B cell (primary cell): ENCODE measurements around the gene AEBP1. TPM values are rescaled to one million over a fixed set of nuclear protein-coding genes. Genes with fewer than 3 reads are reported as not detected.

Experiments used
- ATAC-seq: fragments of 200-7000 bp; cut with Tn5 transposase; one replicate; pipeline ENCODE4 v1.10.0; 2021; ENCODE audit warnings: low read depth, mild to moderate bottlenecking, moderate number of reproducible peaks, moderate library complexity
- CTCF ChIA-PET: fragments of 350-600 bp; sonication (Branson Sonifier 250); formaldehyde crosslinking; loops from one replicate; lab custom pipeline; 2021; ENCODE audit warnings: antibody characterized with exemption, inconsistent platforms; lab: Charles Lee
- POLR2A ChIA-PET: fragments of 350-600 bp; sonication (Branson Sonifier 250); formaldehyde crosslinking; loops from one replicate; lab custom pipeline; 2021; ENCODE audit warnings: antibody characterized with exemption; lab: Charles Lee
- DNase-seq: peaks from one replicate; pipeline ENCODE4 v3.0.0; 2013
- H2AFZ ChIP-seq: 2 replicates; pipeline ENCODE4 v1.6.1; 2012; ENCODE audit warnings: mild to moderate bottlenecking, low read depth, low read length; ENCODE audit not compliant: insufficient read depth, poor library complexity, severe bottlenecking
- H3K27ac ChIP-seq, 2 donors: 1 replicate in 1 of 2; 2 replicates in 1 of 2; pipeline ENCODE4 v1.5.1; 2012 to 2013; ENCODE audit warnings: low read length in 2 of 2, mild to moderate bottlenecking in 2 of 2, moderate library complexity in 1 of 2
- H3K27me3 ChIP-seq, 4 experiments: fragments of 200-600 bp in 1 of 4; sonication (generic) in 1 of 4; replicated peaks in 1 of 4; 1 replicate in 2 of 4; 2 replicates in 2 of 4; pipeline versions ENCODE4 v1.6.1 to v1.7.0; 2013 to 2016; ENCODE audit warnings: low read length in 3 of 4, mild to moderate bottlenecking in 2 of 4, mixed read lengths in 1 of 4, moderate library complexity in 1 of 4; ENCODE audit not compliant: insufficient read depth in 4 of 4, control insufficient read depth in 3 of 4; ENCODE audit errors: control extremely low read depth in 1 of 4
- H3K36me3 ChIP-seq, 2 experiments: replicated peaks in 1 of 2; 1 replicate in 1 of 2; 2 replicates in 1 of 2; pipeline versions ENCODE4 v1.6.1 to v1.7.1; 2013; ENCODE audit warnings: low read length in 1 of 2; ENCODE audit not compliant: insufficient read depth in 2 of 2, control insufficient read depth in 1 of 2; ENCODE audit errors: control extremely low read depth in 1 of 2, extremely low read depth in 1 of 2
- H3K4me1 ChIP-seq, 2 donors: fragments of 200-600 bp in 1 of 2; sonication (generic) in 1 of 2; 1 replicate in 1 of 2; 2 replicates in 1 of 2; pipeline versions ENCODE4 v1.5.1 to v1.6.1; 2013 to 2017; ENCODE audit warnings: low read length in 2 of 2; ENCODE audit not compliant: control insufficient read depth in 2 of 2, insufficient read depth in 2 of 2
- H3K4me2 ChIP-seq: replicated peaks from 2 replicates; pipeline ENCODE3; 2012; ENCODE audit warnings: mild to moderate bottlenecking, low read depth, low read length; ENCODE audit not compliant: poor library complexity, severe bottlenecking
- H3K4me3 ChIP-seq, 5 experiments: fragments of 200-600 bp in 1 of 5; sonication (generic) in 1 of 5; 1 replicate in 3 of 5; 2 replicates in 2 of 5; pipeline versions ENCODE4 v1.5.1 to v1.7.0; 2011 to 2016; ENCODE audit warnings: low read length in 4 of 5, mild to moderate bottlenecking in 4 of 5, low read depth in 2 of 5, control low read depth in 1 of 5, moderate library complexity in 1 of 5; ENCODE audit not compliant: insufficient read depth in 1 of 5; ENCODE audit errors: control extremely low read depth in 1 of 5, extremely low read depth in 1 of 5
- H3K79me2 ChIP-seq: fragments of 200-600 bp; sonication (generic); one replicate; pipeline ENCODE4 v1.6.0; 2016; ENCODE audit warnings: low read length; ENCODE audit not compliant: control insufficient read depth, insufficient read depth
- H3K9ac ChIP-seq: fragments of 200-600 bp; sonication (generic); 2 replicates; pipeline ENCODE4 v1.6.1; 2017; ENCODE audit warnings: mild to moderate bottlenecking, low read length, moderate library complexity
- H3K9me3 ChIP-seq, 3 donors: one replicate each; pipeline versions ENCODE4 v1.6.1 to v1.7.1; 2013; ENCODE audit warnings: low read length in 2 of 3; ENCODE audit not compliant: control insufficient read depth in 2 of 3, insufficient read depth in 1 of 3; ENCODE audit errors: control extremely low read depth in 1 of 3
- H4K20me1 ChIP-seq: 2 replicates; pipeline ENCODE4 v1.6.0; 2012; ENCODE audit warnings: mild to moderate bottlenecking, low read length; ENCODE audit not compliant: insufficient read depth, control insufficient read depth, poor library complexity, severe bottlenecking
- H3K27ac Mint-ChIP-seq: one replicate; pipeline ENCODE4 v1.8.0; 2021; ENCODE audit warnings: mixed read lengths
- H3K27me3 Mint-ChIP-seq: one replicate; pipeline ENCODE4 v1.8.0; 2021; ENCODE audit warnings: mixed read lengths
- H3K4me1 Mint-ChIP-seq: one replicate; pipeline ENCODE4 v1.8.0; 2021; ENCODE audit warnings: mixed read lengths
- H3K4me3 Mint-ChIP-seq: one replicate; pipeline ENCODE4 v1.8.0; 2021; ENCODE audit warnings: mixed read lengths
- H3K9me3 Mint-ChIP-seq: one replicate; pipeline ENCODE4 v1.8.0; 2022; ENCODE audit warnings: mixed read lengths; ENCODE audit not compliant: insufficient read depth
- CTCF ChIP-seq: fragments of 200-600 bp; IDR thresholded peaks from one replicate; pipeline ENCODE4 v1.8.0; 2022; ENCODE audit warnings: antibody characterized with exemption, mild to moderate bottlenecking
- EZH2 ChIP-seq: IDR thresholded peaks from 2 replicates; pipeline ENCODE4 v1.6.1; 2012; ENCODE audit warnings: borderline replicate concordance, low read depth, mild to moderate bottlenecking, moderate library complexity, low read length; ENCODE audit not compliant: insufficient read depth, poor library complexity, severe bottlenecking
- WGBS: methylation state at CpG from one replicate; pipeline ENCODE4 v1.1.5; 2013; ENCODE audit warnings: missing lambda C conversion rate; ENCODE audit not compliant: insufficient coverage; 5-methylcytosine and 5-hydroxymethylcytosine counted together
- intact Hi-C: fragments of 100-400 bp; cut with micrococcal nuclease; formaldehyde crosslinking; loops from one replicate; pipeline ENCODE4 v1.10.0; 2022
- polyA plus RNA-seq: library from polyadenylated mRNA; depleted of rRNA; stranded (reverse); fragments of >200 nt; gene quantifications from 2 replicates; pipeline ENCODE4 v1.2.3, GENCODE V29; 2012
- total RNA-seq, 2 donors: library from RNA; stranded (reverse); fragments of 120-200 nt in 1 of 2; gene quantifications; 1 replicate in 1 of 2; 2 replicates in 1 of 2; pipeline versions ENCODE4 v1.2.3 to v1.2.4, GENCODE V29; 2013 to 2022

Gene AEBP1
- total and polyA plus RNA-seq, 2 donors (not counting 1 experiment from before 2014, with no cell fraction given): 20.2 to 36.7 TPM

- Mint-ChIP-seq H3K9me3 (no peaks in the 10 kb centered on the region), H3K4me3 (peak overlapping the region; percentile 21), H3K4me1 (peaks cover 9% of the 10 kb centered on the region), H3K27ac (no peak overlapping the region), H3K27me3 (no peaks in the 10 kb centered on the region)
- no peak overlapping the region for H2AFZ ChIP-seq
- no peak overlapping the region for H3K4me3 ChIP-seq
- H3K36me3 ChIP-seq: no peaks in the 10 kb centered on the region
- H3K4me2 ChIP-seq: no peak overlapping the region
- ATAC-seq (no peak), DNase-seq (no peak)
- H3K9me3 ChIP-seq: no peaks in the 10 kb centered on the region
- H4K20me1 ChIP-seq: no peaks in the 10 kb centered on the region
- H3K9ac ChIP-seq: no peak overlapping the region
- CTCF ChIA-PET: no interaction called here
- intact Hi-C loops: no loop called here
- POLR2A ChIA-PET: interaction anchor here (0.6 kb wide), 1 partner anchor 47 kb away, joined by 4 read pairs; no protein-coding TSS in a partner anchor
- H3K27ac ChIP-seq: no peak overlapping the region
- TF ChIP-seq CTCF: no peak
- no peak for TF ChIP-seq EZH2
- peaks cover 13 to 17% of the 10 kb centered on the region in 2 donors for H3K4me1 ChIP-seq
- H3K79me2 ChIP-seq: no peaks in the 10 kb centered on the region
- 94% methylated on average over 4 of the region's 6 CpGs for WGBS
- peaks cover 0 to 24% (median 6%) of the 10 kb centered on the region in 4 experiments for H3K27me3 ChIP-seq
These were observed 39.6 kb downstream of the AEBP1 start for GRCh38 chr7:44143646-44144250.

DNA sequence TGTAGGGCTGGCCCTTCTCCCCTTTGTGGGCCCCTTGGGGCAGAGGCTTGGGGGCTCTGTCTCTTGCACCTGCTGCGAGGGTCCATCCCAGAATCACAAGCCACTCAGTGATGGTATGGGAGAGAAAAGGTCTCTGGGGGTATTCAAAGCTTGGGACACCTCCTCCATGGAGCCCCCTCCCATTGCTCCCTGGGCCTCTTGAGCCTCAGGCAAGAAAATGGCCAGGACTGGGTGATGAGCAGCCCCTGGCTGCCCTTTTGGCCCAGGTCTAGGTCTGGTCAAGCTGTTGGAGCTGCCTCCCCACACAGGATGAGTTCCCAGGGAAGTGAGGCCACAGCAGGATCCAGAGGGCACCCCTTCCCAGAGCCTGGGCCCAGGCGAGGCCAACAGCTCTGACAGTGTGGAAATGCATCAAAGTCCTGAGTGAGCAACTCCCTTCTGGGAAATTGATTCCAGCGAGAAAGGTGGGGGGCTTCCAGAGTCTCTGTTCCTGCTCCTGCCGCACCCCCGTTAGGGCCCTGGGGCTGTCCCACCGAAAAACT, 40.4 kb downstream of the AEBP1 start:
- H3K9me3 ChIP-seq: no peaks in the 10 kb centered on the region
- H3K36me3 ChIP-seq: no peaks in the 10 kb centered on the region
- POLR2A ChIA-PET: interaction anchor here (0.6 kb wide), 1 partner anchor 48 kb away, joined by 4 read pairs; no protein-coding TSS in a partner anchor
- Mint-ChIP-seq H3K27me3 (no peaks in the 10 kb centered on the region), H3K4me1 (peaks cover 9% of the 10 kb centered on the region), H3K27ac (no peak overlapping the region), H3K9me3 (no peaks in the 10 kb centered on the region), H3K4me3 (peak overlapping the region; percentile 47)
- WGBS: 87% methylated on average over 5 of the region's 6 CpGs
- no peak overlapping the region for H3K4me2 ChIP-seq
- ATAC-seq: no peak
- DNase-seq: no peak
- peaks cover 13 to 17% of the 10 kb centered on the region in 2 donors for H3K4me1 ChIP-seq
- H3K9ac ChIP-seq: no peak overlapping the region
- no peak for TF ChIP-seq EZH2
- H3K27me3 ChIP-seq: peaks cover 0 to 24% (median 6%) of the 10 kb centered on the region in 4 experiments
- no peak overlapping the region for H2AFZ ChIP-seq
- no peak overlapping the region for H3K27ac ChIP-seq
- H3K79me2 ChIP-seq: no peaks in the 10 kb centered on the region
- no peaks in the 10 kb centered on the region for H4K20me1 ChIP-seq
- H3K4me3 ChIP-seq: no peak overlapping the region
- intact Hi-C loops: no loop called here
- CTCF ChIA-PET: no interaction called here
